Measurements from ENCODE around the gene CMIP. TPM values are rescaled to one million over a fixed set of nuclear protein-coding genes. Genes with fewer than 3 reads are reported as not detected.
A peak's percentile ranks its signal among the peaks of the same experiment; 100 is the strongest.
"Not testable (repeated sequence)": the region's sequence is repeated elsewhere in the genome, so short reads cannot be mapped to it uniquely, and the experiment has no call there.

CMIP gene
- total and polyA plus RNA-seq, 10 of the 15 experiments (the other 5 are each of a cell fraction or from before 2014, with no cell fraction given) = 1.2 to 43.2 (median 4.4) TPM

DNA sequence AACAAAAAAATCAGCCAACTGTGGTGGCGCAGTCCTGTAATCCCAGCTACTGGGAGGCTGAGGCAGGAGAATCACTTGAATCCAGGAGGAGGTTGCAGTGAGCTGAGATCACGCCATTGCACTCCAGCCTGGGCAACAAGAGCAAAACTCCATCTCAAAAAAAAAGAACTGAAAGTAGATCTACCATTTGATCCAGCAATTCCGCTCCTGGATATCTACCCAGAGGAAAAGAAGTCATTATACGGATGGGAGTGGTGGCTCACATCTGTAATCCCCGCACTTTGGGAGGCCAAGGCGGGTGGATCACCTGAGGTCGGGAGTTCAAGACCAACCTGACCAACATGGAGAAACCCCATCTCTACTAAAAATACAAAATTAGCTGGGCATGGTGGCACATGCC is 22.5 kb upstream of the CMIP start:
- H3K79me2 ChIP-seq (ENCODE audit: control insufficient read depth, insufficient read depth, low read length); H2AFZ ChIP-seq (ENCODE audit: control insufficient read depth, low read depth, low read length); POLR2A ChIA-PET; H3K36me3 ChIP-seq (ENCODE audit: control insufficient read depth in 2 of 2, insufficient read depth in 2 of 2, low read length in 1 of 2); H3K4me3 ChIP-seq; DNase-seq (ENCODE audit: low read depth, low spot score); intact Hi-C loops (cut with micrococcal nuclease; ENCODE audit: unreplicated experiment); FAIRE-seq; H3K4me1 ChIP-seq (ENCODE audit: control insufficient read depth, insufficient read depth, low read length); H3K27me3 ChIP-seq (replicated peaks in 1 of 2; ENCODE audit: control insufficient read depth in 2 of 2, insufficient read depth in 2 of 2, low read length in 1 of 2); ATAC-seq; H3K27ac ChIP-seq (ENCODE audit: control insufficient read depth, insufficient read depth); BruUV-seq (replicated peaks); H3K4me2 ChIP-seq (ENCODE audit: control insufficient read depth, insufficient read depth); H3K9ac ChIP-seq (ENCODE audit: control insufficient read depth, insufficient read depth, low read length); RAD21 ChIA-PET (ENCODE audit: unreplicated experiment); H4K20me1 ChIP-seq (ENCODE audit: control insufficient read depth, insufficient read depth); CTCF ChIA-PET; H3K9me3 ChIP-seq (replicated peaks; ENCODE audit: control insufficient read depth, insufficient read depth, low read length); in situ Hi-C loops (cut with MboI): not testable (repeated sequence)
- 68% methylated on average over 7 of the region's 7 CpGs for WGBS (ENCODE audit: insufficient coverage, insufficient replicate concordance, low lambda C conversion rate, missing lambda C conversion rate)
- SMC1A ChIA-PET (ENCODE audit: uncharacterized antibody, unreplicated experiment) = interaction anchor here (1.2 kb wide), 1 partner anchor 10 kb away, joined by 3 read pairs; no protein-coding TSS in a partner anchor

DNA sequence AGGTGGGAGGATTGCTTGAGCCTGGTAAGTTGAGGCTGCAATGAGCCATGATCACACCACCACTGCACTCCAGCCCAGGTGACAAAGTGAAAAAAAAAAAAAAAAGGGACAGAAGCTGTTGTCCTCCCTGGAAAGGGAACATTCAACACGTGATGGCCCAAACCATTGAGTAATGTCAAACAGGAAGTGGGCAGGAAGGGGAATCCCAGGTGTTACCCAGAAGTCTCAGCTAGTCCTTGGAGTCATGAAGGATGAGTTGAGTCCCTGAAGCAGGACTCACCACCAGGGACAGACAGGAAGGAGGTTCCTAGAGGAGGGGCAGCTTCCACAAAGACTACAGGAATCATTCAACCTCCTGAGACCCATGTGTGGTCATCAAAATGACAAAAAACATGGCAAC is 19.8 kb upstream of the CMIP start:
- no peaks in the 10 kb centered on the region for H3K36me3 ChIP-seq (ENCODE audit: control insufficient read depth in 2 of 2, insufficient read depth in 2 of 2, low read length in 1 of 2)
- H3K9me3 ChIP-seq (replicated peaks; ENCODE audit: control insufficient read depth, insufficient read depth, low read length) = no peaks in the 10 kb centered on the region; the same call in 1 of the 3 replicates
- CTCF ChIA-PET = interaction anchor here (0.5 to 1.5 kb wide), 4 partner anchors 15 to 466 kb away, joined by 3 read pairs; no protein-coding TSS in a partner anchor
- no TSS peak for BruUV-seq (replicated peaks)
- intact Hi-C loops (cut with micrococcal nuclease; ENCODE audit: unreplicated experiment) = no loop called here
- POLR2A ChIA-PET = interaction anchor here (0.9 kb wide), 1 partner anchor 57 kb away, joined by 3 read pairs; no protein-coding TSS in a partner anchor
- H4K20me1 ChIP-seq (ENCODE audit: control insufficient read depth, insufficient read depth) = no peaks in the 10 kb centered on the region
- SMC1A ChIA-PET (ENCODE audit: uncharacterized antibody, unreplicated experiment) = interaction anchor here (0.9 to 1.4 kb wide), 4 partner anchors 18 to 272 kb away, joined by 3 to 5 read pairs (median 3); no protein-coding TSS in a partner anchor
- H3K4me1 ChIP-seq (ENCODE audit: control insufficient read depth, insufficient read depth, low read length) = peaks cover 5% of the 10 kb centered on the region; the same call in 1 of the 2 replicates
- H3K4me2 ChIP-seq (ENCODE audit: control insufficient read depth, insufficient read depth) = no peak overlapping the region
- H3K4me3 ChIP-seq = no peak overlapping the region
- FAIRE-seq (peak; percentile 78), ATAC-seq (peak; percentile 84), DNase-seq (ENCODE audit: low read depth, low spot score) (peak; percentile 68)
- peak overlapping the region; percentile 25 for H2AFZ ChIP-seq (ENCODE audit: control insufficient read depth, low read depth, low read length)
- H3K27me3 ChIP-seq (replicated peaks in 1 of 2; ENCODE audit: control insufficient read depth in 2 of 2, insufficient read depth in 2 of 2, low read length in 1 of 2) = no peaks in the 10 kb centered on the region
- H3K9ac ChIP-seq (ENCODE audit: control insufficient read depth, insufficient read depth, low read length) = no peak overlapping the region
- 0% methylated on average over 1 of the region's 1 CpG for WGBS (ENCODE audit: insufficient coverage, insufficient replicate concordance, low lambda C conversion rate, missing lambda C conversion rate)
- in situ Hi-C loops (cut with MboI) = no loop called here
- H3K27ac ChIP-seq (ENCODE audit: control insufficient read depth, insufficient read depth) = no peak overlapping the region
- H3K79me2 ChIP-seq (ENCODE audit: control insufficient read depth, insufficient read depth, low read length) = no peaks in the 10 kb centered on the region
- RAD21 ChIA-PET (ENCODE audit: unreplicated experiment) = interaction anchor here (0.7 to 1.5 kb wide), 3 partner anchors 273 to 294 kb away, joined by 3 to 5 read pairs (median 4); no protein-coding TSS in a partner anchor
- peak; percentile 32 for TF ChIP-seq RELA (IDR thresholded peaks at IDR 0.05; ENCODE audit: borderline replicate concordance, partially characterized antibody)
- TF ChIP-seq RAD51 (IDR thresholded peaks at IDR 0.05) = peak; percentile 59; the same call in 1 of the 2 replicates
- TF ChIP-seq RAD21 (IDR thresholded peaks at IDR 0.05; ENCODE audit: insufficient read depth, low read depth, low read length) = no peak
- no peak for TF ChIP-seq JUNB (IDR thresholded peaks at IDR 0.05)
- peak; percentile 32; the same call in 1 of the 2 replicates for TF ChIP-seq IRF4 (IDR thresholded peaks at IDR 0.05; ENCODE audit: low read depth, low read length)
- TF ChIP-seq, protein P1, sequence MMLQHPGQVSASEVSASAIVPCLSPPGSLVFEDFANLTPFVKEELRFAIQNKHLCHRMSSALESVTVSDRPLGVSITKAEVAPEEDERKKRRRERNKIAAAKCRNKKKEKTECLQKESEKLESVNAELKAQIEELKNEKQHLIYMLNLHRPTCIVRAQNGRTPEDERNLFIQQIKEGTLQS (IDR thresholded peaks at IDR 0.05; ENCODE audit: borderline replicate concordance, extremely low read depth, low read depth, low read length) = peak; percentile 47; the same call in 1 of the 2 replicates
- TF ChIP-seq BCL11A (IDR thresholded peaks at IDR 0.05; ENCODE audit: low read depth, low read length) = peak; percentile 45; the same call in 1 of the 2 replicates
- peak; percentile 80 for TF ChIP-seq SPI1 (IDR thresholded peaks at IDR 0.05; ENCODE audit: borderline replicate concordance, insufficient read depth, low read depth, low read length)
- TF ChIP-seq NFIC (IDR thresholded peaks at IDR 0.05; ENCODE audit: low read depth, low read length) = peak; percentile 27; the same call in 1 of the 2 replicates
- TF ChIP-seq TCF12 (IDR thresholded peaks at IDR 0.05; ENCODE audit: low read depth, low read length) = 0 out of 2 replicates have a peak, but pooled peaks have one; percentile 20
- TF ChIP-seq POLR2AphosphoS5 (IDR thresholded peaks at IDR 0.05; ENCODE audit: low read length) = no peak
- peak; percentile 54 for TF ChIP-seq IKZF1 (conservative IDR thresholded peaks at IDR 0.05)
- TF ChIP-seq PKNOX1 (IDR thresholded peaks at IDR 0.05) = no peak

Data from GM12878 (cell line).